Activated CD8-positive, alpha-beta memory T cell treated with anti-CD3 and anti-CD28 coated beads for 24 hours (primary cell): ENCODE data around the gene SYNE1.

Source experiments
- DNase-seq: peaks from one replicate; pipeline ENCODE4 v3.0.0-alpha.2; 2020

SYNE1 gene

GRCh38 chr6:152420696-152421095, 216.5 kb downstream of the SYNE1 start:
- no peak for DNase-seq

GRCh38 chr6:152418551-152418950, 218.6 kb downstream of the SYNE1 start:
- no peak for DNase-seq

GRCh38 chr6:152416652-152417051, 220.5 kb downstream of the SYNE1 start:
- DNase-seq = no peak

GRCh38 chr6:152404936-152405595, 232.1 kb downstream of the SYNE1 start:
- DNase-seq = no peak

- no peak for DNase-seq
Observed at GRCh38 chr6:152404086-152404857, 232.9 kb downstream of the SYNE1 start.

- no peak for DNase-seq
Observed at GRCh38 chr6:152402791-152403190, 234.4 kb downstream of the SYNE1 start.

- DNase-seq = no peak
Observed at GRCh38 chr6:152401978-152402377, 235.2 kb downstream of the SYNE1 start.

GRCh38 chr6:152399399-152399798, 237.8 kb downstream of the SYNE1 start:
- DNase-seq = no peak

GRCh38 chr6:152398993-152399392, 238.2 kb downstream of the SYNE1 start:
- no peak for DNase-seq

- DNase-seq = no peak
Observed at GRCh38 chr6:152398316-152398715, 238.8 kb downstream of the SYNE1 start.

GRCh38 chr6:152394303-152394702, 242.9 kb downstream of the SYNE1 start:
- DNase-seq = no peak

- DNase-seq = no peak
Observed at GRCh38 chr6:152391179-152391880, 245.8 kb downstream of the SYNE1 start.

- DNase-seq = no peak
Observed at GRCh38 chr6:152387091-152387490, 250.1 kb downstream of the SYNE1 start.

GRCh38 chr6:152386131-152386530, 251.0 kb downstream of the SYNE1 start:
- DNase-seq = no peak

- no peak for DNase-seq
Observed at GRCh38 chr6:152380993-152381898, 255.9 kb downstream of the SYNE1 start.

GRCh38 chr6:152380351-152380767, 256.8 kb downstream of the SYNE1 start:
- no peak for DNase-seq

- no peak for DNase-seq
Observed at GRCh38 chr6:152379423-152379822, 257.7 kb downstream of the SYNE1 start.

GRCh38 chr6:152378169-152378568, 259.0 kb downstream of the SYNE1 start:
- DNase-seq = no peak

- DNase-seq = no peak
Observed at GRCh38 chr6:152375197-152375596, 262.0 kb downstream of the SYNE1 start.

- no peak for DNase-seq
Observed at GRCh38 chr6:152372945-152373344, 264.2 kb downstream of the SYNE1 start.

- no peak for DNase-seq
Observed at GRCh38 chr6:152371775-152372174, 265.4 kb downstream of the SYNE1 start.

GRCh38 chr6:152368751-152369624, 268.2 kb downstream of the SYNE1 start:
- no peak for DNase-seq
